ENCODE data around the gene KHNYN. TPM values are rescaled to one million over a fixed set of nuclear protein-coding genes. Genes with fewer than 3 reads are reported as not detected.

KHNYN gene
- total and polyA plus RNA-seq, 4 donors = 15.2 to 64.9 (median 42.3) TPM

- Histone ChIP-seq H3K4me1 (ENCODE audit: control insufficient read depth in 1 of 2, insufficient read depth in 2 of 2, low read length in 2 of 2) (no peaks in the 10 kb centered on the region), H3K27ac (ENCODE audit: low read depth in 1 of 2, low read length in 2 of 2) (no peak within 1 kb of the TSS), H3K4me3 (ENCODE audit: low read length in 2 of 2) (peak within 1 kb of the TSS; percentile 58 to 93), H3K9me3 (ENCODE audit: control insufficient read depth, low read length) (no peaks in the 10 kb centered on the region), H3K27me3 (ENCODE audit: control insufficient read depth in 1 of 2, insufficient read depth in 2 of 2, low read length in 1 of 2) (no peaks in the 10 kb centered on the region), H3K36me3 (ENCODE audit: control insufficient read depth in 1 of 2, insufficient read depth in 2 of 2, low read length in 1 of 2) (no peaks in the 10 kb centered on the region)
- peak; percentile 79 for ATAC-seq (ENCODE audit: low FRiP score)
- WGBS, 2 donors = 1 to 2% methylated on average over 22 to 57 of the region's 57 CpGs
- intact Hi-C loops (cut with DNase I) = loop anchor here in 1 of 2 donors (1.0 to 2.0 kb wide), 2 partner anchors 30 to 48 kb away; partner anchors contain the start of gene NFATC4
- peak; percentile 76 to 84 for DNase-seq
These were observed 30.9 kb upstream of the KHNYN start, which contains the start of gene NYNRIN for GRCh38 chr14:24398653-24399446. TSS of gene NYNRIN (plus strand) at chr14:24399003. CDS start at chr14:24399247, 244 bp downstream.

- ATAC-seq (ENCODE audit: low FRiP score) (peak; percentile 20), DNase-seq (no peak)
- no peak overlapping the region for H3K27ac ChIP-seq (ENCODE audit: low read depth in 1 of 2, low read length in 2 of 2)
- no peaks in the 10 kb centered on the region for H3K36me3 ChIP-seq (ENCODE audit: control insufficient read depth in 1 of 2, insufficient read depth in 2 of 2, low read length in 1 of 2)
- H3K4me1 ChIP-seq (ENCODE audit: control insufficient read depth in 1 of 2, insufficient read depth in 2 of 2, low read length in 2 of 2) = no peaks in the 10 kb centered on the region
- H3K27me3 ChIP-seq (ENCODE audit: control insufficient read depth in 1 of 2, insufficient read depth in 2 of 2, low read length in 1 of 2) = no peaks in the 10 kb centered on the region
- no peaks in the 10 kb centered on the region for H3K9me3 ChIP-seq (ENCODE audit: control insufficient read depth, low read length)
- 4 to 7% methylated on average over 7 to 8 of the region's 8 CpGs for WGBS, 2 donors
- H3K4me3 ChIP-seq (ENCODE audit: low read length in 2 of 2) = peak overlapping the region; percentile 58 to 93
- intact Hi-C loops (cut with DNase I) = loop anchor here in 1 of 2 donors (1.0 to 2.0 kb wide), 2 partner anchors 31 to 48 kb away; partner anchors contain the start of gene NFATC4
These were observed 30.3 kb upstream of the KHNYN start for GRCh38 chr14:24399447-24399822.

- ATAC-seq (ENCODE audit: low FRiP score) (no peak), DNase-seq (peak in 1 of 2 donors; percentile 49)
- WGBS, 2 donors = 37 to 49% methylated on average over 4 of the region's 4 CpGs
- Histone ChIP-seq H3K9me3 (ENCODE audit: control insufficient read depth, low read length) (no peaks in the 10 kb centered on the region), H3K36me3 (ENCODE audit: control insufficient read depth in 1 of 2, insufficient read depth in 2 of 2, low read length in 1 of 2) (no peaks in the 10 kb centered on the region), H3K4me3 (ENCODE audit: low read length in 2 of 2) (no peak overlapping the region), H3K27ac (ENCODE audit: low read depth in 1 of 2, low read length in 2 of 2) (no peak overlapping the region), H3K4me1 (ENCODE audit: control insufficient read depth in 1 of 2, insufficient read depth in 2 of 2, low read length in 2 of 2) (no peaks in the 10 kb centered on the region), H3K27me3 (ENCODE audit: control insufficient read depth in 1 of 2, insufficient read depth in 2 of 2, low read length in 1 of 2) (no peaks in the 10 kb centered on the region)
- intact Hi-C loops (cut with DNase I) = loop anchor here in 1 of 2 donors (1.0 to 2.0 kb wide), 2 partner anchors 31 to 49 kb away; partner anchors contain the start of gene NFATC4
These were observed 29.6 kb upstream of the KHNYN start for GRCh38 chr14:24399999-24400718.

- H3K27ac ChIP-seq (ENCODE audit: low read depth in 1 of 2, low read length in 2 of 2) = no peak overlapping the region
- 56 to 66% methylated on average over 8 to 9 of the region's 9 CpGs for WGBS, 2 donors
- DNase-seq (no peak), ATAC-seq (ENCODE audit: low FRiP score) (no peak)
- H3K36me3 ChIP-seq (ENCODE audit: control insufficient read depth in 1 of 2, insufficient read depth in 2 of 2, low read length in 1 of 2) = no peaks in the 10 kb centered on the region
- H3K4me1 ChIP-seq (ENCODE audit: control insufficient read depth in 1 of 2, insufficient read depth in 2 of 2, low read length in 2 of 2) = no peaks in the 10 kb centered on the region
- intact Hi-C loops (cut with DNase I) = no loop called here
- no peaks in the 10 kb centered on the region for H3K9me3 ChIP-seq (ENCODE audit: control insufficient read depth, low read length)
- H3K27me3 ChIP-seq (ENCODE audit: control insufficient read depth in 1 of 2, insufficient read depth in 2 of 2, low read length in 1 of 2) = no peaks in the 10 kb centered on the region
- no peak overlapping the region for H3K4me3 ChIP-seq (ENCODE audit: low read length in 2 of 2)
These were observed 27.7 kb upstream of the KHNYN start for GRCh38 chr14:24401810-24402702.

- H3K27me3 ChIP-seq (ENCODE audit: control insufficient read depth in 1 of 2, insufficient read depth in 2 of 2, low read length in 1 of 2) = no peaks in the 10 kb centered on the region
- no peaks in the 10 kb centered on the region for H3K9me3 ChIP-seq (ENCODE audit: control insufficient read depth, low read length)
- no peak overlapping the region for H3K4me3 ChIP-seq (ENCODE audit: low read length in 2 of 2)
- H3K4me1 ChIP-seq (ENCODE audit: control insufficient read depth in 1 of 2, insufficient read depth in 2 of 2, low read length in 2 of 2) = no peaks in the 10 kb centered on the region
- no peaks in the 10 kb centered on the region for H3K36me3 ChIP-seq (ENCODE audit: control insufficient read depth in 1 of 2, insufficient read depth in 2 of 2, low read length in 1 of 2)
- H3K27ac ChIP-seq (ENCODE audit: low read depth in 1 of 2, low read length in 2 of 2) = no peak overlapping the region
- 27 to 37% methylated on average over 7 of the region's 7 CpGs for WGBS, 2 donors
- ATAC-seq (ENCODE audit: low FRiP score) (no peak), DNase-seq (no peak)
- intact Hi-C loops (cut with DNase I) = no loop called here
These were observed 26.3 kb upstream of the KHNYN start for GRCh38 chr14:24403294-24403998.

GRCh38 chr14:24404814-24405213, 24.9 kb upstream of the KHNYN start:
- no peaks in the 10 kb centered on the region for H3K9me3 ChIP-seq (ENCODE audit: control insufficient read depth, low read length)
- H3K27me3 ChIP-seq (ENCODE audit: control insufficient read depth in 1 of 2, insufficient read depth in 2 of 2, low read length in 1 of 2) = no peaks in the 10 kb centered on the region
- no peak overlapping the region for H3K4me3 ChIP-seq (ENCODE audit: low read length in 2 of 2)
- DNase-seq (no peak), ATAC-seq (ENCODE audit: low FRiP score) (no peak)
- intact Hi-C loops (cut with DNase I) = no loop called here
- H3K4me1 ChIP-seq (ENCODE audit: control insufficient read depth in 1 of 2, insufficient read depth in 2 of 2, low read length in 2 of 2) = no peaks in the 10 kb centered on the region
- H3K27ac ChIP-seq (ENCODE audit: low read depth in 1 of 2, low read length in 2 of 2) = no peak overlapping the region
- peaks cover 0 to 2% of the 10 kb centered on the region in 2 donors for H3K36me3 ChIP-seq (ENCODE audit: control insufficient read depth in 1 of 2, insufficient read depth in 2 of 2, low read length in 1 of 2)
- WGBS, 2 donors = 53 to 61% methylated on average over 4 of the region's 4 CpGs

- ATAC-seq (ENCODE audit: low FRiP score) (no peak), DNase-seq (no peak)
- intact Hi-C loops (cut with DNase I) = no loop called here
- 94 to 95% methylated on average over 6 of the region's 6 CpGs for WGBS, 2 donors
- Histone ChIP-seq H3K36me3 (ENCODE audit: control insufficient read depth in 1 of 2, insufficient read depth in 2 of 2, low read length in 1 of 2) (peaks cover 0 to 2% of the 10 kb centered on the region in 2 donors), H3K27ac (ENCODE audit: low read depth in 1 of 2, low read length in 2 of 2) (no peak overlapping the region), H3K4me3 (ENCODE audit: low read length in 2 of 2) (no peak overlapping the region), H3K9me3 (ENCODE audit: control insufficient read depth, low read length) (no peaks in the 10 kb centered on the region), H3K4me1 (ENCODE audit: control insufficient read depth in 1 of 2, insufficient read depth in 2 of 2, low read length in 2 of 2) (no peaks in the 10 kb centered on the region), H3K27me3 (ENCODE audit: control insufficient read depth in 1 of 2, insufficient read depth in 2 of 2, low read length in 1 of 2) (no peaks in the 10 kb centered on the region)
These were observed 23.3 kb upstream of the KHNYN start for GRCh38 chr14:24406416-24406815.

All from aorta (tissue), 5 donors.